ENCODE data around the gene CTPS1.

Gene CTPS1

DNA sequence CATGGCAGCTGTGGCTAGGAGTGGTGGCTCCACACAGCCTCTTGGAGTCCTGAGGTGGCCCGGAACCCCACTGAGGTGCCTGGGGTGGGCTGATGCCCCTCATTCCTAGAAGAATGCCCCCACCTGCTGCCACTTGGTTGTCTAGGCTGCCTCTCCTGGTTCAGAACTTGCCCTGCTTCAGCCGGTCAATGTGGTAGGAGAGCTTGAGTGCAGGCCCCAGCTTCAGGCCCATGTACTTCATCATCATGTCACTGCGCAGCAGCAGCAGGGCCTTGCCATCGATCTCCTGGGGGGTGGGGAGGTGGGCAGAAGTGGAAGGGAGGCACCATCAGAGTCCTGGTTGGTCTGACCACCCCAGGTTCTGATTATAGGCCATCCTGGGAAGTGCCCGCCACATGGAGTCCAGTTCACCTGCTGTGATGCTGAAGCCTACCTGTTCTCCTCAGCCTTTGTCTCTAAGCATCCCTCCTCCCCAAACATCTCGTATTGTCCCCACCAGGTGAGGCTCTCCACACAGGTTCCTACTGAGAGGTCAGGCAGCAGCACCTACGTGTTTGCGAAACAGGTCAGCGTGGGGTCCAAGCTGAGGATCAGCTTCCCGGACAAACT is 48.6 kb downstream of the CTPS1 start:
- DNase-seq, result no peak

DNA sequence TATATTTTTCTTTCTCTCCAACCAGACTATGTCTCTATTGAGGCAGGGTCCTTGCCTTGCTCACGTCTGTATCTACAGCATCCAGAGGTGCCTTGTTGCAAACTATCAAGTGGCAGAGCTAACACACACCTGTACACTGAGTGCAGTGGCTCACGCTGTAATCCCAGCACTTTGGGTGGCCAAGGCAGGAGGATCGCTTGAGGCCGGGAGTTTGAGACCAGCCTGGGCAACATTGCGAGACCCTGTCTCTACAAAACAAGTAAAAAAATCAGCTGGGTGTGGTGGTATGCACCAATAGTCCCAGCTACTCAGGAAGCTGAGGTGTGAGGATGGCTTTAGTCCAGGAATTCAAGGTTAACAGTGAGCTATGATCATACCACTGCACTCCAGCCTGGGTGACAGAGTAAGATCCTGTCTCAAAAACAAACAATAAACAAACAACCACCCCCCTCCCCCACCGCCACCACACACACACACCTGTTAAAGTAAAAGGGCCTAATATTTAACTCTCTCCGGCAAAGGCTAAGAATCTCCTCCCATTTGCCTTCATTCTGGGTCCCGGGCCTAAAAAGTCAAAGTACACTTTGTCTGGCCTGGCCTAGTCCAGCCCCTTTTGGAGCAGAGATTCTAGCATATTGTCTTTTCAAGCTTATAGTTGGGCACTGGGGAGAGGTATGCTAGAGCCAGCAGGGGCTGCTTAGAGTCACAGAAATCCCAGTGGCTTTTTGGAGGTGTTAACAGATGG is 51.5 kb downstream of the CTPS1 start:
- no peak for DNase-seq

DNA sequence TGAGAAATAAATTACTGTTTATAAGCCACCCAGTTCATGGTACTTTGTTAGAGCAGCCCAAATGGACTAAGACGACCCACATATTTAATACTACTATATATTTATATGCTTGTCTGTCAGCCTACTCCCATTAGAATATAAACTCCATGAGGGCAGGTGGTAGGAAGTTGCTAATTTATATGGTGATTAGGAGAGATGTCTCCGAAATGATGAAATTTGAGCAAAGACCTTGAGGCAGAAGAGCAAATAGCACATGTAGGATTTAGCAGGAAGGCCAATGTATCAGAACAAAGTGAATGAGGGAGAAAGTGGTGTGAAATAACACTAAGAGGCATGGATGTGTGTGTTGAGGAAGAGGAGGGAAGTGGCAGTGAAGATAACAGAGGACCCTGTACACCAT is 52.7 kb downstream of the CTPS1 start:
- no peak for DNase-seq

DNA sequence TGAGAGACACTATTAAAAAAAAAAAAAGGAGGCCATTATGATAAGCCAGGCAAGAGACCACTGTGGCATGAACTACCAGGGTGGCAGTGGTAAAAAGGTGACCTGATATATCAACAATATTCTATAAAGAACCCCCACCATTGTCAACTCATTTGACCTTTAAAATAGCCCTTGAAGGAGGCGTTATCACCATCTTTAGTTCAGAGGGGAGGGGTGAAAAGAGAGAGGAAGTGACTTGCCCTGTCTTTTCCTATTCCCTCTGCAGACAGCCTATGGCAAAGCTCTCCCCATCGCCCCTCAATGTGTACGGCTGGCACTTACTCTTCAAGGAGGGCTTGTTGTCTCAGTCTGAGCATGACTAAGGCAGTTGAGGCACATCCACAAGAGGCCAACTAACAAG is 53.8 kb downstream of the CTPS1 start:
- DNase-seq, result no peak

DNA sequence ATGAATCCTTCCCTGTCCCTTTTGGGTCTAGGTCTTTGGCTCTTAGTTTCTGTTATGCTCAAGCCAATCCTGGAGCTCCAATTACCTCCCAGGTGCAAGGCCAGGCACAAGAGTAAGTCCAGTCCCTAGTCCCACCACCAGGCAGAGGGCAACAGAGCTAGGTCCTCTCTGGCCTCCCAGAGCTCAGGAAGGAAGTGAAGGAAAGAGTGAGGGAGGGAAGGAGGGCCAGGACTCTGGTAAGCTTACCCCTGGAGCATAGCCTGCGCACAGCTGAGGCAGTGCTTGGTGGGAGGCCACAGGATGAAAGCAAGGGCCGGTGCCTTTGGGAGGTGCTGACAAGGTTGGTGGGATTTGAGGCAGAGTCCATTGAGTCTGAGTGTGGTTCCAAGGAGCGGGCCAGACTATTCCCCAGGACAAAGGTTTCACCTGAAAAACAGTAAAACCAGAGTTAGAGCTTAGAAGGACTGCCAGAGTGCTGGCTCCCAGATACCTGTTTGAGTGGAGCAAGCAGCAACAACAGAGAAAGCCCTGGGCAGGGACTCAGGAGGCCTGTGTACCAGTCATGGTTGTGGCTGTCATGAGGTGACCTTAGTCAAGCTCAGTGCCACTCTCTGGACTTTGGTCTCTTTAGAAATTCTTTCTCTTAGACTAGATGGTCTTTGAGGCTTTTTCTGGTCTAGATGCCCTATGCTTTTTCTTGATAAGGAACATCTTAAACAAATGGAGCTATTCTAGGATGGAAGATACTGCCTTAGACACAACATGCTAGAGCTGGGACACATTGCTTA is 57.8 kb downstream of the CTPS1 start:
- DNase-seq, result no peak

DNA sequence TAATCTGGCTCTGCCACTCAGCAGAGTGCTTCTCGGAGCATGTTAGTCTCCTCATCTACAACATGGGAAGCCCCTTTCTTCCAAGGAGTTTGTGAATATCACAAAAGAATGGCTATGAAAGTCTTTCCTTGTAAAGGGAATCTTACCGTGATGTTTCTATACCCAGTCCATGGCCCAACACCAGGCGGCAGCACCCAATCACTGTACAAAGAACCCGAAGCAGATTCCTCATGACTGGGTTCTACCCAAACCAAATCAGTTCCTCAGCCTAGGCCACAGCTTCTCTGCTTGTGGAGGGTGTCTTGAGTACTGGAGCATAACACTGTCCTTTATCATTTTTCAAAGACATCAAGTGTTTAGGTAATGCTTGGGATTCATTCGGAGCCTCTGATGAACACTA is 58.6 kb downstream of the CTPS1 start:
- no peak for DNase-seq

DNA sequence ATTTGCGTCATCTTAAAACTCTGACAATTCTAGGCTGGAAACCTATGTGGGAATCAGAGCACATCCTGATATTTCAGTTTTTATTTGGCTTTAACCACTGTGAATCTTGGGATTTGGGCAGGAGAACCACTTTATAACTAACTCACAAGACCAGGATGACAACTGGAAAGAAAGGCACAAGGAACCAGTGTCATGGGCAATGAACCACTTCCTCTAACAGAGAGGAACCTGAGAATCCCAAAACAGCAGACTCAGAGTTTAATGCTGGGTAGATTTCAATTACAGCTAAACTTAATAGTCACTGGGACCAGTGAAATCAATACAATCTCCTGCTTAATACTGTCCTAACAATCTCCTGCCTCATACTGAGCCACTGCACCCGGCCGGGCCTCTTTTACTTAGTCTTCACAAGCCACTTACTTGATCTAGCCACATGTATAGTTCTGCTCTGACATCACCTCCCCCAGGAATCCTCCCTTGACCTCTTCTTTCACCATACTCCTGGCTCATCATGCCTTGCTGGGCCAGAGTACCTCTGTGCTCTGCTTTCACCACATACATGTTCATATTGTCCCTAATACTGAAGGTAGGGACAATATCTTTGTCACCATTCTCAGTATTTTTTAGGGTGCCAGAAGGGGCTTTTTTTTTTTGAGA is 62.2 kb downstream of the CTPS1 start:
- DNase-seq, result no peak

DNA sequence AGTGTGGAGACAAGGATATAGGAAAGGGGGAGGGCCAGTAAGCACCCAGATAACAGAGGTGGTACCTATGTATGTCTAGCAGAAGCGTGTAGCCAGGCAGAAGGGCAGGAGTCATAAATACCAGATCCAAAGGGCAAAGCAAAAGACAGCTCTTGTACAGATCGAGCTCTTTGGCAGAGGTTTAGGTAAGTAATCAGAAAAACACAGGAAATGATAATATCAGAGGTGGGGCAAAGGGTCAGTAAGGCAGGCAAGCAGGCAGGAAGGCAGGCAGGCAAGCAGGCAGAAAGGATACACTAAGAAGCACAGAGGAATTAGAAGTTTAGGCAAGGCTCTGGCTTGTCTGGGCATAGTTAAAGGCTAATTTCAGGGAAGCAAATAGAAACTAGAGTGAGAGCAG is 64.7 kb downstream of the CTPS1 start:
- no peak for DNase-seq

DNA sequence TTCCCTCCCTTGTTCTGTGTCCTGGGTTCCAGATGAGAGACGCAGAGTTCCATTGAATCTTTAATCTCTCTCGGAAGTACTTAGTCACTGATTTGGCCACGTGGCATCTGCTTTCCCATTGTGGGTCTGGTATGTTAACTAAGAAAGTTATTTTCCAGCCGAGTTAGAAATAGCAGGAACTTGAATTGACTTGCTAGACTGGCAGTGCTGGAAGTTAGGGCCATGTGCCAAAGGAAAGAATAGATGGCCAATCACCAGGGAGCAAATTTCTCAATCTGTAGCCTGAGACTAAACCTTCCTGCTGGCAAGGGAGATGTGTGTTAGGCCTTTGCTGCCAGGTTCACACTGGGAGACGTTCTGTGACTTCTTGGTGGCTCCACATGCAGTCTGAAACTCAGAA is 66.2 kb downstream of the CTPS1 start:
- no peak for DNase-seq

DNA sequence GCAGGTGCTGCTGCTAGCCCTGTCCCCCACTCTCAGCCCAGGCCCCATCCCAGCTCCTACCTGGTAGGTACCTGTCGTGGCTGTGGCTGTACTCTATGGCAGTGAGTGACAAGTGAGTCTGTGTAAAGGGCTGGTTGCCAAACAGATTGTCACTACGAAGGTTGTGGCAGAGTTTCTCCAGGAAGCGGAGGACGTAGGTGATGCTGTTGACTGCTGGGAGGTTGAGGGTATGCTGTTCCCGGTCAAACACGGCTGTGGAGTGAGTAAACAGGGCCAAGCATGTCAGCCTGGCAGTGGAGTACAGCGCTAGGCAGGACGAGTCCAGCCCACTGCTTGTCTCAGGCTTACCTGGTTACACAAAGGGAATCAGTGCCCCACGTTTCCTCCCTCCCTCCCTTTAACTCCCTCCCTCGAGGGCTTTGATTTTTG is 66.9 kb downstream of the CTPS1 start:
- DNase-seq, result no peak

DNA sequence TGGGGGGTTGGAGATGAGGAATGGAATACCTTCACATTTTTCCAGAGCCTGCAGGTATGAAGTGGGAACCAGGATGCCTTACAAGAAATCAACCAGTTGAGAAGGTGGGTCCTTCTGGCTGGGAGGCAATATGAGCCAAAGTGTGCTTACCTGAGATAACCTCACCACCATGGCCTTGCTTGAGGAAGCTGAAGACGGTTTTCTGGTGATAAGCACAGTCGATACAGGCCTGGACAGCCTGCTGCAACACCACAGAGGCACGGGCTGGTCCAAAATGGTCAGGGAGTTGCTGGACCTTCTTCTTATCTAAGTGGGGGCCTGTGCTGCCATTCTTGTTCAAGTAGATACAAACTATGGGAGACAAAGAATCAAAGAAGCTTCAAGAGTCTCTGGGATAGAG is 69.0 kb downstream of the CTPS1 start:
- no peak for DNase-seq

DNA sequence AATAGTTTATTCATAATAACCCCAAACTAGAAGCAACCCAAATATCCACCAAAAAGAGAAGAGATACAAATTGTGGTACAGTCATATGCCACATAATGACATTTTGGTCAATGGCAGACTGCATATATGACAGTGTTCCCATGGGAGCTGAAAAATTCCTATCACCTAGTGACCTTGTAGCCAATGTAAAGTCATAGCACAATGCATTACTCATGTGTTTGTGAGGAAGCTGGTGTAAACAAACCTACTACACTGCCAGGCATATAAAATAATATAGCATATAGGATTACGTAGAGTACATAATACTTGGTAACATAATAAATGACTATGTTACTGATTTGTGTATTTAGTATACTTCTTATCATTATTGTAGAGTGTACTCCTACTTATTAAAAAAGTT is 71.5 kb downstream of the CTPS1 start:
- DNase-seq, result no peak

DNA sequence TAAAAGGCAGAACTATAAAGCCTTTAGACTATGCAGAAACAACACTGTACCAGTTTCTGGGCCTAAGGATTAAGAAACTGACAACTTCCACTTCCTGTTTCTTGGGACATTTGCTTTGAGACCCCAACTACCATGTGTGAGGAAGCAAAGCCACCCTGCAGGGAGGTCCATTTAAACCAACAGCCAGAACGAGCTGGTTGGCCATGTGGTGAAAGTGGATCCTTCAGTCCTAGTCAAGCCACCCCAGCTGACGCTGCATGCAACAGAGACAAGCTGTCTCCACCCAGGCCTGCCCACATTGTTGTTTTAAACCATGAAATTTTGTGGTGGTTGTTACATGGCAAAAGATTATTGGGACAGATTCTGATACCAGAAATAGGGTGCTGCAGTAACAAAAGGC is 73.8 kb downstream of the CTPS1 start:
- DNase-seq, result no peak

DNA sequence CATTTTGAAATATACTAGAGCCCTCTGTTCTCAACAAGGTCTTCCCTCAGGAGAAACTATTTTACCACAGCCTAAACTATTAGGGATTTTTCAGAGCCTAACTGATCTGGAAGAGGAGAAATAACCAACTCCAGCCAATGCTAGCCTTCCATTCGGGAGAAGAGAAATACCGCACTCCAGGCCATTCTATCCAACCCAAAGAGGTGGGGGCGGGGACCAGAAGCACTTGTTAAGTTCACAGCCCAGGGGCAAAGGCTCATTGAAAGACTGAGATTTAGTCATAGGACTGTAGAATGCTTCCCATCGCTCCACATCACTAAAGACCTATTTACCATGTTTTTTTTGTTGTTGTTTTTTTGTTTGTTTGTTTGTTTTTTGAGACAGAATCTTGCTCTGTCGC is 77.4 kb downstream of the CTPS1 start:
- DNase-seq, result no peak

Measured in NCI-H2227 treated with DMSO at 0.1 percent for 48 hours (cell line).